ENCODE data around the gene DIAPH3.

DNA sequence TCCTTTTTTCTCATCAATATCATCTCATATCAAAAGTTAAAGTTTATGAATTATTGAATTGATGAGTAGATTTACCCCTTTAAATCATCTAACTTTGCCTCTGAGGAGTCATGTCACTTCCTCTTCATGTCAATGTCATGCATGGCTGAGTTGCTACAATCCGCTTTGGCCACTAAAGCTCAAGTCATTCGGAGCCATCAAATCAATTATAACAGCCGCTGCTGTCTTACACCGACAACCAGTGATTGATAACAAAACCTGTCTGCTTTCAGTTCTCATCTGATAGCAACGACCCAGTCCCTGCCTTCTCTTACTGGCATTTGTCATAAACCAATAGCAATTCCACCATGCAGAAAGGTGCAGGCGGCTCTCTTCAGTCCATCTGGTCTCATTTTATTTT lies 429.3 kb downstream of the DIAPH3 start:
- TF ChIP-seq, protein P1, sequence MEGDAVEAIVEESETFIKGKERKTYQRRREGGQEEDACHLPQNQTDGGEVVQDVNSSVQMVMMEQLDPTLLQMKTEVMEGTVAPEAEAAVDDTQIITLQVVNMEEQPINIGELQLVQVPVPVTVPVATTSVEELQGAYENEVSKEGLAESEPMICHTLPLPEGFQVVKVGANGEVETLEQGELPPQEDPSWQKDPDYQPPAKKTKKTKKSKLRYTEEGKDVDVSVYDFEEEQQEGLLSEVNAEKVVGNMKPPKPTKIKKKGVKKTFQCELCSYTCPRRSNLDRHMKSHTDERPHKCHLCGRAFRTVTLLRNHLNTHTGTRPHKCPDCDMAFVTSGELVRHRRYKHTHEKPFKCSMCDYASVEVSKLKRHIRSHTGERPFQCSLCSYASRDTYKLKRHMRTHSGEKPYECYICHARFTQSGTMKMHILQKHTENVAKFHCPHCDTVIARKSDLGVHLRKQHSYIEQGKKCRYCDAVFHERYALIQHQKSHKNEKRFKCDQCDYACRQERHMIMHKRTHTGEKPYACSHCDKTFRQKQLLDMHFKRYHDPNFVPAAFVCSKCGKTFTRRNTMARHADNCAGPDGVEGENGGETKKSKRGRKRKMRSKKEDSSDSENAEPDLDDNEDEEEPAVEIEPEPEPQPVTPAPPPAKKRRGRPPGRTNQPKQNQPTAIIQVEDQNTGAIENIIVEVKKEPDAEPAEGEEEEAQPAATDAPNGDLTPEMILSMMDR (IDR thresholded peaks at IDR 0.05): no peak
- no peak for TF ChIP-seq POLR2A (IDR thresholded peaks at IDR 0.05)
